Activated CD4-positive, alpha-beta T cell treated with anti-CD3 and anti-CD28 coated beads, Interleukin-2, amount 10 ng/mL, durations not matched to agents 24 days and 14 days (primary cell): ENCODE data around the gene SEMA6D. TPM values are rescaled to one million over a fixed set of nuclear protein-coding genes. Genes with fewer than 3 reads are reported as not detected.
"Not testable (repeated sequence)": the region's sequence is repeated elsewhere in the genome, so short reads cannot be mapped to it uniquely, and the experiment has no call there.

Experiments used
- DNase-seq: peaks from one replicate; pipeline ENCODE4 v3.0.0; 2022
- H3K27ac Mint-ChIP-seq: one replicate; pipeline ENCODE4 v1.8.0; 2022; ENCODE audit warnings: mild to moderate bottlenecking, mixed read lengths
- H3K27me3 Mint-ChIP-seq: one replicate; pipeline ENCODE4 v1.8.0; 2022; ENCODE audit warnings: mixed read lengths
- H3K36me3 Mint-ChIP-seq: one replicate; pipeline ENCODE4 v1.8.0; 2022; ENCODE audit warnings: low read depth, mild to moderate bottlenecking, mixed read lengths
- H3K4me1 Mint-ChIP-seq: one replicate; pipeline ENCODE4 v1.8.0; 2021; ENCODE audit warnings: mixed read lengths
- H3K4me3 Mint-ChIP-seq: one replicate; pipeline ENCODE4 v1.8.0; 2022; ENCODE audit warnings: mild to moderate bottlenecking, moderate library complexity, mixed read lengths
- H3K9me3 Mint-ChIP-seq: one replicate; pipeline ENCODE4 v1.8.0; 2021; ENCODE audit warnings: mixed read lengths
- intact Hi-C: fragments of 100-400 bp; cut with micrococcal nuclease; formaldehyde crosslinking; loops from one replicate; pipeline ENCODE4 v1.15.1; 2023
- total RNA-seq: library from RNA; stranded (reverse); gene quantifications from 2 replicates; pipeline ENCODE4 v1.2.3, GENCODE V29; 2022

SEMA6D gene
- total RNA-seq, 1 donor from 2014 or later = not detected

DNA sequence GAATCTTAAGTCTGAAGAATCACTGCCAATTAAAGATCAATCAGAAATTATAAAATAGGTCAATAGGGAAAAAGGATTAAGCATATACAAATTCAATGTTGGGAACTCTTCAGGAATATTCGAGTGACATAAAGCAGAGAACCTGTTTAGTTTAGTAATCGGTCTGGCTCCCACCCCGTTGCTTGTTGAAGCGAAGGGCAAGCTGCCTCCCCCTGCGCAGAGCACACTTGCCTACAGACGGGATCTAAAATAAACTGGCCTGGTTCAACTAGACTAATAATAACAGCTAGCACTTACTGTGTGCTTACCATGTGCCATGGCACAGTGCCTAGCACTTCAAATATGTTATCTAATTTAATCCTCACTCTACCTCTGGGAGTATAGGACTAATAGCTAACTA lies 8.6 kb downstream of the SEMA6D start:
- H3K36me3 Mint-ChIP-seq = no peaks in the 10 kb centered on the region

DNA sequence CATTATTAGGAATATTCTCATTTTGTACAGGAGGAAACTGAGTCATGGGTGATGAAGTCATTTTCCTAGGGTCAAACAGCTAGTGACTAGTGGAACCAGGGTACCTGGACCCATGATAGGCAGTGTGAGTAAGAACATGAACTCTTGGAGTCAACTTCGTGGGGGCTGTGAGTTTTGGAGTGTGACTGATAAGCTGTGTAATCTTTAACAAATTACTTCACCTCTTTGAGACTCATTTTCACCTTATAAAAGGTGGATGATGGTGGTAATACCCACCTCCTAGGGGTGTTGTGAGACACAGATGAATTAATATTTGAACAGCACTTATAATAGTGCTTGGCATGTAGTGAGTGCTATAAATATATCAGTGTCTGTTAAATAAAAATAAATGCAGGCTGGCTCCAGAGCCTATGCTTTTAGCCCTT lies 9.1 kb downstream of the SEMA6D start:
- no peak for DNase-seq
- Mint-ChIP-seq H3K4me1 (no peaks in the 10 kb centered on the region), H3K27me3 (peaks cover 4% of the 10 kb centered on the region), H3K27ac (no peak overlapping the region), H3K9me3 (no peaks in the 10 kb centered on the region), H3K36me3 (no peaks in the 10 kb centered on the region), H3K4me3 (no peak overlapping the region)
- intact Hi-C loops = no loop called here

More for the DNA sequence above, 8.6 kb downstream of the SEMA6D start:
- H3K27ac Mint-ChIP-seq = no peak overlapping the region
- H3K9me3 Mint-ChIP-seq = no peaks in the 10 kb centered on the region
- no peaks in the 10 kb centered on the region for H3K4me1 Mint-ChIP-seq
- no peak overlapping the region for H3K4me3 Mint-ChIP-seq
- intact Hi-C loops = no loop called here
- H3K27me3 Mint-ChIP-seq = peaks cover 6% of the 10 kb centered on the region
- DNase-seq = no peak

DNA sequence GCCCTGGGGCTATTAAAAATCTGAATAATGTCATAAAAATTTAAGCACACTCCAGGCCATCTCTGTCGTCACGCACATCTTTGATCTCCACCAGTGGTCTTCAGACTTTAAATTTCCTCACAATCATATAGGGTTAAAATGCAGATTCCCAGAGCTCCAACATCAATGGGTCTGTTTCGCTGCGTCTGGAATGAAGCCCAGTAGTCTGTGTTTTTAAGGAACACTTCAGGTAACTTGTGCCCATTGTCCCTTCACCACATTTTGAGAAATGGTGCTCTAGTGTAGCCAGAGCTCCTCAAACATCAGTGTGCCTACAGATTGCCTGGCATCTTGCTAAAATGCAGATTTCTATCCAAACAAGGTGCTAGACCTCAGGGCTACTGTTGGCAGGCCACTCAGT lies 9.8 kb downstream of the SEMA6D start:
- DNase-seq = no peak
- H3K4me3 Mint-ChIP-seq = no peak overlapping the region
- intact Hi-C loops = no loop called here
- H3K4me1 Mint-ChIP-seq = no peaks in the 10 kb centered on the region
- no peaks in the 10 kb centered on the region for H3K27me3 Mint-ChIP-seq
- no peak overlapping the region for H3K27ac Mint-ChIP-seq
- no peaks in the 10 kb centered on the region for H3K9me3 Mint-ChIP-seq
- no peaks in the 10 kb centered on the region for H3K36me3 Mint-ChIP-seq

DNA sequence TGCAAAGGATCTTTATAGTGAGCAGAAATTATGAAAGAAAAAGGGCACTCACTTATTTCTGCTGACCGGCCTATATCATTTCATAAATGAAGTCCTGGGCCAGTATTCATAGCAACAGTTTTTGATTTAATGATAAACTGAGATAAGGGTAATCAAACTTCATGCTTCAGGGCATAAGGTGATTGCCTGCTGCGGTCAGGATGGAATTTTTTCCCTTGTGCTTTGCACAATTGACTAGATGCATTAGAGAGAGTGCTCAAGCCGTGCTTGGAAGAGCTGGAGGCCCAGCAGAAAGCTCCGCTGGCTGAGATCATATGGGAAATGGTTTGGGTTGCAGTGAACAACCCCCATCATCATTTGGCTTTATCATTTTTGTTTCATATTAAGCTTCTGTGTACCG lies 10.4 kb downstream of the SEMA6D start:
- no peaks in the 10 kb centered on the region for H3K36me3 Mint-ChIP-seq
- no peaks in the 10 kb centered on the region for H3K4me1 Mint-ChIP-seq
- no peak overlapping the region for H3K27ac Mint-ChIP-seq
- H3K9me3 Mint-ChIP-seq = no peaks in the 10 kb centered on the region
- no peak for DNase-seq
- intact Hi-C loops = no loop called here
- H3K27me3 Mint-ChIP-seq = no peaks in the 10 kb centered on the region
- no peak overlapping the region for H3K4me3 Mint-ChIP-seq

DNA sequence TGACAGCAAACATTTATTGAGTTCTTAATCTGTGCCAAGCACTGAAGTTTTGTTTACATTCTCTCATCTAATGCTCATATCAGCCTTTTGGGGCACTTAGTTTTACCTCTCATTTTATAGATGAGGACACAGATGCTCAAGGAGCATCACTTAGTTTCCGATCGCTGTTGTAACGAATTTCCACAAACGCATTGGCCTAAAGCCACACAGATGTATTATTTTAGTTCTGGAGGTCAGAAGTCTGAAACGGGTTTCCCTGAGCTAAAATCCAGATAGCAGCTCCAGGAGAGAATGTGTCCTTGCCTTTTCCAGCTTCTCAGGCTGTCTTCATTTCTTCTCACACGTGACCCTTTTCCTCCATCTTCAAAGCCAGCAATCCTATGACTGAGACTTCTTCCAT lies 11.1 kb downstream of the SEMA6D start:
- no peaks in the 10 kb centered on the region for H3K9me3 Mint-ChIP-seq
- no peak overlapping the region for H3K27ac Mint-ChIP-seq
- intact Hi-C loops = no loop called here
- no peak for DNase-seq
- no peak overlapping the region for H3K4me3 Mint-ChIP-seq
- H3K4me1 Mint-ChIP-seq = no peaks in the 10 kb centered on the region
- H3K36me3 Mint-ChIP-seq = no peaks in the 10 kb centered on the region
- H3K27me3 Mint-ChIP-seq = no peaks in the 10 kb centered on the region

DNA sequence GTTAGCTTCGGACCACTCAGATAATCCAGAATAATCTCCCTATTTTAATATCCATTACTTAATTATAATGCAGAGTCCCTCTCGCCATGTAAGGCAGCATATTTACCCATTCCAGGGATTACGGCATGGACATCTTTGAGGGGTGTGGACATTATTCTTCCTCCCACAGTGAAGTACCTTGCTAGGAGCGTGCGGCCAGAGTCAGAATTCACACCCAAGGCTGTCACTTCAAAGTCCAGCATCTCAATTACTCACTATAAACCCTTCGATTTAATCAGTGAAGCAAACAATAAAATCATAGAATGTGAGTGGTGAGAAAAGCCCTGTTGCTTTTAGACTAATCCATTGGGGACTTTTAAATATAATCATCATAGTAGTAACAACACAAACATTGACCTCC lies 11.6 kb downstream of the SEMA6D start:
- no peak for DNase-seq
- Mint-ChIP-seq H3K27ac (no peak overlapping the region), H3K9me3 (no peaks in the 10 kb centered on the region), H3K27me3 (no peaks in the 10 kb centered on the region), H3K4me1 (no peaks in the 10 kb centered on the region), H3K36me3 (no peaks in the 10 kb centered on the region), H3K4me3 (no peak overlapping the region)
- intact Hi-C loops = no loop called here

DNA sequence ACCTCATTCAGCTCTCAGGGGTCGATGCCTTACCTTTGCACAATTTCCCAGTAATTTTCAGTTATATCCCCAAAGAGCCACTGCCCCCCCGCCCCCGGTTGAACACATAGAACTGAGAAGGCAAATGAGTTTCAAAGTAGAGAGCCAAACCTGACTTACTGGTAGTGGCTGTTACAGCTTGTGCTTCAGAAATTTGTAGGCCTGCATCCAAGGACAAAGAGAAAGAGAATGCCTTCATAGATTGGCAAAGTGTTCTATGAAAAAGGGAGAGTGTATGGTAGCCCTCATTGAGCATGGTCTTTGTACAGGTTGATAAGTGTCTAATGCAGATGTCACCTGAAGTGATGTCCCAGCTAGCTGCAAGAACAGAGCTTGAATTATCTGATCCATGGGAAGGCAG lies 13.9 kb downstream of the SEMA6D start:
- no peaks in the 10 kb centered on the region for H3K4me1 Mint-ChIP-seq
- DNase-seq = no peak
- no peak overlapping the region for H3K27ac Mint-ChIP-seq
- no peaks in the 10 kb centered on the region for H3K36me3 Mint-ChIP-seq
- intact Hi-C loops = no loop called here
- no peak overlapping the region for H3K4me3 Mint-ChIP-seq
- H3K27me3 Mint-ChIP-seq = no peaks in the 10 kb centered on the region
- H3K9me3 Mint-ChIP-seq = no peaks in the 10 kb centered on the region

DNA sequence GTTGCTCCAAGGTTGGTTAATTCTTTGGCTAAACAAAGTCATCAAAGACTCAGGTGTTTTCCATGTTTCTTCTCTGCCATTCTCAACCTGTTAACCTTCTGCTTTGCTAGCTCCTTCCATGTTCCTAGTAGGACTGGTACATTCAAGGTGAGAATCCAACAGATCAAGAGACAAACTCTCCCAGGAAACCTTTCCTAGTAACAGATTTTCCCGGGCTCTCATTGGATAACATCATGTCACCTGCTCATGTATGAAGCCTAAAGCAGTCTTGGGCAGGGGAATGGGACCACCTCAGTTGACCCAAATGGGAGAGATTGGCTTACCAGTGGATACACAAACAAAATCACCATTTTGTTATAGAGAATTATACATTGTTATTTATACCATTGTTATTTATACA lies 14.9 kb downstream of the SEMA6D start:
- H3K9me3 Mint-ChIP-seq = no peaks in the 10 kb centered on the region
- no peak overlapping the region for H3K27ac Mint-ChIP-seq
- intact Hi-C loops = no loop called here
- no peak overlapping the region for H3K4me3 Mint-ChIP-seq
- no peaks in the 10 kb centered on the region for H3K27me3 Mint-ChIP-seq
- H3K36me3 Mint-ChIP-seq = no peaks in the 10 kb centered on the region
- no peaks in the 10 kb centered on the region for H3K4me1 Mint-ChIP-seq
- no peak for DNase-seq

DNA sequence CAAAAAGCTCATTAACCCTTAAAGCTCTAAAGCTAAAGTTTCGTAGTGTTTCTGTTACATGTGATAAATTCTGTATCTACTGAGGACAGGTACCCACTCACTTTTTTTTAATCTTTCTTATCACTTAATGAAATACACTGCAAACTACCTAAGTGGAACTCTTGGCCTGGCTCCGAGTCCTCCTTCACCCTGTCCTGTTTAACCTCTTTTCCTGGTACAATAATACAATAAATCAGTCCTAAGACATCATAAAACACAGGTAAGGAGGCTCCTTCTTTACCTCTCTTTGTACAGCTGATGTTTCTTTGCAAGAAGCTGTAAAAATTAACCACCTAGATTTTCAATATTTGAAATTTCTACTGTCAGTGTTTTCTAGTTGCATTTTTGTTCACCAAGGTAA lies 15.8 kb downstream of the SEMA6D start:
- Mint-ChIP-seq H3K36me3 (no peaks in the 10 kb centered on the region), H3K4me3 (no peak overlapping the region), H3K9me3 (no peaks in the 10 kb centered on the region), H3K4me1 (no peaks in the 10 kb centered on the region), H3K27ac (no peak overlapping the region), H3K27me3 (no peaks in the 10 kb centered on the region)
- intact Hi-C loops = no loop called here
- DNase-seq = no peak

DNA sequence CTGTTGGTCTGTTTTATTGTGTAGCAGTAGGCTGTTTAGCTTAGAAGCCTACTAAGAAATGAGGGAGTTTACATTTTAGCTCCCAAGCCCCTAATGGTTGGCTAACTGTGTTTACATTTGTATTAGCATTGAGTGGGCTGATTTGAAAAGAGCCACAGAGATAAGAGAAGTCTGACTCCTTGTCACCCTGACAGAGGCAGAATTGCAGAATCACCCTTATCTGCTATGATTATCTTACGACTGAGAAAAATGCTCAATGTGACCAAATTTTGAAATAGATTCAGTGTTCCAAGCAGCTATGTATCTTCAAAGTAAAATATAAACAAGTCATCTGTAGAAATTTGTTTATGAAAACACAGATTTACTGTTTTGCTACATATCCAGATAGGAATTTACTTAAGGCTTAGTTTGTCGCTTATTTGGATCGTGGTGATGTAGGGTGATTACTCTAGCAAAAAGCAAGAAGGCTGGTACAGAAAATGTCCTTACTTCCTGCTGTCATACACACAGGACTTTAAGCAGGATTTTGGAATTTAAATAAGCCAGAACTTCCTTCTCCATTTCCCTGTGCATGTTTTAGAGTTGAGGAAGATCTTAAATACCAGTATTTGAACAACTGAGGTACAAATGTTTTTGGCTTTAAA lies 19.0 kb downstream of the SEMA6D start:
- Mint-ChIP-seq H3K27ac (no peak overlapping the region), H3K4me1 (no peaks in the 10 kb centered on the region), H3K9me3 (no peaks in the 10 kb centered on the region), H3K27me3 (no peaks in the 10 kb centered on the region), H3K36me3 (no peaks in the 10 kb centered on the region), H3K4me3 (no peak overlapping the region)
- no peak for DNase-seq
- intact Hi-C loops = no loop called here

DNA sequence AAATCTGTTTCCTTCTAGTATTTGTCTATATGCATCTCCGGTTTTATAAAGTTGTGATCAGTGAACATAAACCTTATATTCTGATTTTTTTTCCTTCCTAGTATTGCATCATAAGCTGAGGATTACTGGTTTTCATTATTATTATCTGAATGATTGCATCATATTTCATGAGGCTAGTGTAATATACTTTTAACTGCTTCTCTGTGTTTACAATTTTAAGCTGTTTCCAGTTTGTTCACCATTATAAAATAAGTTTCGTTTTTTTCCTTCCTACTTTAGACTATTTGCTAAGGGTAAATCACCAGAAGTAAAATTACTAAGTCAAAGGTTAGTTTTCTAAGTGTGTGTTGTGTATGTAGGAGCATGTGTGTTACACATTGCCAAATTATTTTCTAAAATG lies 20.2 kb downstream of the SEMA6D start:
- intact Hi-C loops = no loop called here
- DNase-seq = no peak
- no peaks in the 10 kb centered on the region for H3K36me3 Mint-ChIP-seq
- no peak overlapping the region for H3K27ac Mint-ChIP-seq
- no peaks in the 10 kb centered on the region for H3K9me3 Mint-ChIP-seq
- no peak overlapping the region for H3K4me3 Mint-ChIP-seq
- no peaks in the 10 kb centered on the region for H3K4me1 Mint-ChIP-seq
- no peaks in the 10 kb centered on the region for H3K27me3 Mint-ChIP-seq

DNA sequence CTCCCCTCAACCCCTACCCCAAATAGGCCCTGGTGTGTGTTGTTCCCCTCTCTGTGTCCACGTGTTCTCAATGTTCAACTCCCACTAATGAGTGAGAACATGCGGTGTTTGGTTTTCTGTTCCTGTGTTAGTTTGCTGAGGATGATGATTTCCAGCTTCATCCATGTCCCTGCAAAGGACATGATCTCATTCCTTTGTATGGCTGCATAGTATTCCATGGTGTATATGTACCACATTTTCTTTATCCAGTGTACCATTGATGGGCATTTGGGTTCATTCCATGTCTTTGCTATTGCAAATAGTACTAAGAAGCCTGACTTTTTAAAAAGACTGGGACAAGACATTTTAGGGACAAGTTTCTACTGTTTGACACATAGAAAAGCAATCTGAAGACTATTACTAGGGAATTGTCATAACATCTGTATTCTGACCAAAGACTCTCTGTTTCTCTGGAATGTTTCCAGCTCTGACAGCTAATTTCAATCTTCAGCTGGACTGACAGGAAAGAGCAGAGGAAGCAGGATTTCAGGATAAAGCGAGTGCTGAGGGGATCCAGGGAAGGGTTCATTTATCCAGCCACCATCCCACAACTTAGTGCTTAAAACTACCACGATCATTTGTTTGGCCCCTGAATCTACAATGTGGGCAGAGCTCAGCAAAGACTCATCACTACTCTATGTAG lies 21.0 kb downstream of the SEMA6D start:
- DNase-seq, H3K4me1 Mint-ChIP-seq, H3K27ac Mint-ChIP-seq, H3K36me3 Mint-ChIP-seq, H3K9me3 Mint-ChIP-seq, intact Hi-C loops, H3K27me3 Mint-ChIP-seq, H3K4me3 Mint-ChIP-seq: not testable (repeated sequence)

DNA sequence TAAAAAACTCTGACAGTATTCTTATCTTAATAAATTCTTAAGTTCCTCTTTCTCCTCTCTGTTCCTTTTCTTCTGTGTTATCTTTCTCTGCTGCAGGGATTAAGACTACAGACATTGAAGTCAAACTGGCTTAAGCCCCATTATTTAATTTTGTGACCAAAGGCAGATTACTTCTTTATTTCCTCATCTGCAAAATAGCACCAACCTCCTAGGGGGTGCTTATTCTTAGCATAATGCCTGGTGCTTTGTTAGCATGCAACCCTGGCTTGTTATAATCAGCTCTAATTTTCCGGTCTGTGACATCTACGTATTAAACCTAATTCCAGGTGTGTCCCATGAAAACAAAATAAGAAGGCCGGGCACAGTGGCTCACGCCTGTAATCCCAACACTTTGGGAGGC lies 23.8 kb downstream of the SEMA6D start:
- Mint-ChIP-seq H3K4me3 (no peak overlapping the region), H3K4me1 (no peaks in the 10 kb centered on the region), H3K27me3 (no peaks in the 10 kb centered on the region), H3K36me3 (no peaks in the 10 kb centered on the region), H3K9me3 (no peaks in the 10 kb centered on the region), H3K27ac (no peak overlapping the region)
- no peak for DNase-seq
- intact Hi-C loops = no loop called here

DNA sequence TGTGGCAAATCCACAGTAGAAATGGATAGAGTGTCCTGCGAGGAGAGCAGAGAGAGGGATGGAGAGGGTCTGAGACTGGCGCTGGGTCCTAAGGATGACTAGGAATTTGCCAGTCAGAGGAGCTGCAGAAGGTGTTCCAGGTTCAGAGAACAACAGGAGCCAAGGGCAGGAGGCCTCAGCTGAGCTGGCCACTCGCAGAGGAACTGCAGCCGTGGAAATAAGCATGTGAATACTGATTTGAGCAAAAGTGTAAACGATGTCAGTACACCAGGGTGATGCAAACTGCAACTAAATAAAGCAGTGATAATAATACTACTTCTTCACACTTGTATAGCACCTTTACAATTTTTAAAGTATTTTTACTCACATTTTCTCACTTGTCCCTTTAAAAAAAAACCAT lies 24.6 kb downstream of the SEMA6D start:
- intact Hi-C loops = no loop called here
- Mint-ChIP-seq H3K4me3 (no peak overlapping the region), H3K27me3 (no peaks in the 10 kb centered on the region), H3K27ac (no peak overlapping the region), H3K9me3 (no peaks in the 10 kb centered on the region), H3K36me3 (no peaks in the 10 kb centered on the region), H3K4me1 (no peaks in the 10 kb centered on the region)
- DNase-seq = no peak

DNA sequence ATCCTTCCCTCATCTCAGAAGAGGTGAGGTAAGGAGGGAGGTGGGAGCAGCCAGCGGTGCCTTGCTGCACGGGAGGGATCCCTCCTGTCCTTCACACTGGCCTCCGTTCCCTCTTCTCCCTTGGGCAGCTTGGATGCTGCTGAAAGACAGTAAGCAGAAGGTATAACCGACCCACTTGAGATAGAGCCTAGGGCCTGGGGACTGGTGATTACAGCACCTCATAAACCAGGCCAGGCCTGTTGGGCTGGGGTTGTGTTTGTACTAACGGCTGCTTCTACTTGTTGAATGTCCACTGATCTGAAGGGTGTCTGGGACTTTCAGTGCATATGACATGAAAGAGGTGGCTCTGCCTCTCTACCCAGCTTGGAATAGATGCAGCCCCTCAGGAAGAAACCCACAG lies 25.0 kb downstream of the SEMA6D start:
- Mint-ChIP-seq H3K4me3 (no peak overlapping the region), H3K9me3 (no peaks in the 10 kb centered on the region), H3K27ac (no peak overlapping the region), H3K4me1 (no peaks in the 10 kb centered on the region), H3K36me3 (no peaks in the 10 kb centered on the region), H3K27me3 (no peaks in the 10 kb centered on the region)
- intact Hi-C loops = no loop called here
- no peak for DNase-seq
